Liver (tissue), 9 donors: ENCODE results near the gene IFT25. TPM values are rescaled to one million over a fixed set of nuclear protein-coding genes. Genes with fewer than 3 reads are reported as not detected.
"Not testable (repeated sequence)": the region's sequence is repeated elsewhere in the genome, so short reads cannot be mapped to it uniquely, and the experiment has no call there.

Source experiments
- DNase-seq: peaks from one replicate; pipeline ENCODE4 v3.0.0-alpha.2; 2017; ENCODE audit warnings: low spot score
- H3K27ac ChIP-seq, 2 donors: one replicate each; pipeline ENCODE4 v1.7.0; 2013; ENCODE audit warnings: inconsistent platforms in 2 of 2, low read length in 2 of 2, control low read depth in 1 of 2, low read depth in 1 of 2, mild to moderate bottlenecking in 1 of 2
- H3K27me3 ChIP-seq, 4 donors: one replicate each; pipeline versions ENCODE4 v1.6.1 to v1.7.0; 2013; ENCODE audit warnings: low read length in 3 of 4, inconsistent platforms in 1 of 4, mild to moderate bottlenecking in 1 of 4, moderate library complexity in 1 of 4; ENCODE audit not compliant: control insufficient read depth in 4 of 4, insufficient read depth in 4 of 4
- H3K36me3 ChIP-seq, 4 donors: one replicate each; pipeline versions ENCODE4 v1.6.1 to v1.7.0; 2013; ENCODE audit warnings: low read length in 3 of 4, mild to moderate bottlenecking in 3 of 4, low read depth in 1 of 4, moderate library complexity in 1 of 4; ENCODE audit not compliant: control insufficient read depth in 4 of 4, insufficient read depth in 3 of 4
- H3K4me1 ChIP-seq, 4 donors: one replicate each; pipeline versions ENCODE4 v1.6.1 to v1.7.0; 2013; ENCODE audit warnings: low read length in 3 of 4, mild to moderate bottlenecking in 3 of 4, moderate library complexity in 1 of 4; ENCODE audit not compliant: control insufficient read depth in 4 of 4, insufficient read depth in 4 of 4
- H3K4me3 ChIP-seq, 3 donors: one replicate each; pipeline versions ENCODE4 v1.6.1 to v1.7.0; 2013; ENCODE audit warnings: low read length in 3 of 3, control low read depth in 1 of 3, low read depth in 1 of 3, mild to moderate bottlenecking in 1 of 3
- H3K9ac ChIP-seq, 2 donors: one replicate each; pipeline ENCODE4 v1.7.0; 2013; ENCODE audit warnings: low read length in 2 of 2, mild to moderate bottlenecking in 2 of 2, moderate library complexity in 2 of 2, control low read depth in 1 of 2, low read depth in 1 of 2
- H3K9me3 ChIP-seq, 4 donors: one replicate each; pipeline versions ENCODE4 v1.6.1 to v1.7.0; 2013; ENCODE audit warnings: low read length in 3 of 4; ENCODE audit not compliant: control insufficient read depth in 4 of 4
- ATF3 ChIP-seq: IDR thresholded peaks from 2 replicates; pipeline ENCODE4 v1.6.1; 2016; ENCODE audit warnings: antibody characterized with exemption
- CTCF ChIP-seq: fragments of 150-350 bp; IDR thresholded peaks from 2 replicates; pipeline ENCODE4 v1.5.1; 2017; ENCODE audit warnings: improper control_type of control experiment, low read depth, low read length; ENCODE audit not compliant: missing input control
- EGR1 ChIP-seq, 2 donors: IDR thresholded peaks; 2 replicates each; pipeline ENCODE4 v1.6.1; 2016 to 2018; ENCODE audit warnings: antibody characterized with exemption in 2 of 2, low read depth in 2 of 2
- FOXA1 ChIP-seq: IDR thresholded peaks from 2 replicates; pipeline ENCODE4 v1.6.1; 2016; ENCODE audit warnings: antibody characterized with exemption
- FOXA2 ChIP-seq: IDR thresholded peaks from 2 replicates; pipeline ENCODE4 v1.6.1; 2016; ENCODE audit warnings: antibody characterized with exemption
- HNF4A ChIP-seq, 2 donors: conservative IDR thresholded peaks; 2 replicates each; pipeline ENCODE4 v1.6.1; 2016; ENCODE audit warnings: antibody characterized with exemption in 2 of 2, mild to moderate bottlenecking in 2 of 2
- HNF4G ChIP-seq: IDR thresholded peaks from 2 replicates; pipeline ENCODE4 v1.6.1; 2016; ENCODE audit warnings: antibody characterized with exemption
- JUND ChIP-seq, 2 donors: IDR thresholded peaks; 2 replicates each; pipeline ENCODE4 v1.6.1; 2016; ENCODE audit warnings: antibody characterized with exemption in 2 of 2
- MAX ChIP-seq: IDR thresholded peaks from 2 replicates; pipeline ENCODE4 v1.6.1; 2016; ENCODE audit warnings: antibody characterized with exemption
- NR2F2 ChIP-seq: IDR thresholded peaks from 2 replicates; pipeline ENCODE4 v1.6.1; 2016; ENCODE audit warnings: antibody characterized with exemption
- RAD21 ChIP-seq, 2 donors: IDR thresholded peaks; 2 replicates each; pipeline ENCODE4 v1.6.1; 2016; ENCODE audit warnings: antibody characterized with exemption in 2 of 2, mild to moderate bottlenecking in 2 of 2
- REST ChIP-seq: IDR thresholded peaks from 2 replicates; pipeline ENCODE4 v1.6.1; 2016; ENCODE audit warnings: antibody characterized with exemption, mild to moderate bottlenecking
- RXRA ChIP-seq, 2 donors: IDR thresholded peaks; 2 replicates each; pipeline ENCODE4 v1.6.1; 2017 to 2018; ENCODE audit warnings: antibody characterized with exemption in 2 of 2, mild to moderate bottlenecking in 1 of 2
- SP1 ChIP-seq: IDR thresholded peaks from 2 replicates; pipeline ENCODE4 v1.6.1; 2018; ENCODE audit warnings: antibody characterized with exemption, mild to moderate bottlenecking
- TAF1 ChIP-seq: conservative IDR thresholded peaks from 2 replicates; pipeline ENCODE4 v1.6.1; 2016; ENCODE audit warnings: antibody characterized with exemption, mild to moderate bottlenecking
- YY1 ChIP-seq: IDR thresholded peaks from 2 replicates; pipeline ENCODE4 v1.6.1; 2016; ENCODE audit warnings: antibody characterized with exemption, mild to moderate bottlenecking
- ZBTB33 ChIP-seq: IDR thresholded peaks from 2 replicates; pipeline ENCODE4 v1.6.1; 2016; ENCODE audit warnings: antibody characterized with exemption
- WGBS: extraction: QIAGEN DNeasy Blood & Tissue Kit; methylation state at CpG from one replicate; pipeline ENCODE4 v1.1.7; 2013; 5-methylcytosine and 5-hydroxymethylcytosine counted together
- polyA plus RNA-seq, 2 donors: library from polyadenylated mRNA; stranded (reverse) in 1 of 2; unstranded in 1 of 2; fragments of 200-250 nt in 1 of 2; fragments of >200 nt in 1 of 2; fragmentation: Nextera tagmentation in 1 of 2; extraction: Ambion mirVana in 1 of 2; gene quantifications; one replicate each; pipeline versions ENCODE4 v1.2.1 to v1.2.3, GENCODE V29; 2013 to 2015
- total RNA-seq, 2 donors: library from RNA; depleted of rRNA; stranded (reverse); fragments of >200 nt; gene quantifications; one replicate each; pipeline ENCODE4 v1.2.3, GENCODE V29; 2014
- donor health status: healthy.
- donor health status: healthy.
- donor health status: healthy.
- donor health status: healthy.
- donor health status: healthy.

IFT25 gene
- total and polyA plus RNA-seq, 4 donors: 8.6 to 37.4 (median 15.6) TPM

GRCh38 chr1:53971718-53972117 lies 26.2 kb upstream of the IFT25 start:
- Histone ChIP-seq H3K9ac (no peak overlapping the region), H3K27me3 (no peaks in the 10 kb centered on the region), H3K36me3 (peaks cover 2 to 6% (median 3%) of the 10 kb centered on the region in 4 donors), H3K4me1 (peaks cover 6 to 19% (median 14%) of the 10 kb centered on the region in 4 donors), H3K27ac (no peak overlapping the region), H3K9me3 (no peaks in the 10 kb centered on the region), H3K4me3 (no peak overlapping the region)
- DNase-seq: no peak
- TF ChIP-seq EGR1 (IDR thresholded peaks at IDR 0.05; ENCODE audit: low read depth in 2 of 2): no peak
- TF ChIP-seq HNF4A (conservative IDR thresholded peaks at IDR 0.05): no peak
- TF ChIP-seq MAX: no peak
- no peak for TF ChIP-seq HNF4G
- TF ChIP-seq REST: no peak
- no peak for TF ChIP-seq ZBTB33
- TF ChIP-seq FOXA2: no peak
- TF ChIP-seq NR2F2: no peak
- TF ChIP-seq FOXA1: no peak
- TF ChIP-seq ATF3: no peak
- TF ChIP-seq SP1: no peak
- TF ChIP-seq RXRA (IDR thresholded peaks at IDR 0.05): no peak
- TF ChIP-seq YY1: no peak
- TF ChIP-seq JUND (IDR thresholded peaks at IDR 0.05): no peak
- no peak for TF ChIP-seq TAF1
- TF ChIP-seq RAD21 (IDR thresholded peaks at IDR 0.05): no peak
- no peak for TF ChIP-seq CTCF
- 88% methylated on average over 2 of the region's 2 CpGs for WGBS

GRCh38 chr1:53969323-53969722 lies 23.8 kb upstream of the IFT25 start:
- WGBS: 96% methylated on average over 2 of the region's 2 CpGs
- not testable (repeated sequence) for H3K9ac ChIP-seq, H3K27me3 ChIP-seq, H3K4me3 ChIP-seq, H3K36me3 ChIP-seq, H3K27ac ChIP-seq, H3K9me3 ChIP-seq, DNase-seq
- peaks cover 7 to 29% (median 23%) of the 10 kb centered on the region in 4 donors for H3K4me1 ChIP-seq
